PFSK-1 (cell line): ENCODE measurements around the gene DAGLA.

Experiments used
- FOXP2 ChIP-seq: optimal IDR thresholded peaks from 2 replicates; pipeline ENCODE3; 2011; ENCODE audit warnings: borderline replicate concordance, control low read depth, inconsistent platforms; ENCODE audit not compliant: insufficient read depth; ENCODE audit errors: extremely low read length, extremely low read depth
- POLR2AphosphoS5 ChIP-seq: IDR thresholded peaks from 2 replicates; pipeline ENCODE4 v1.6.1; 2012; ENCODE audit warnings: low read depth, mild to moderate bottlenecking, control low read depth, low read length, moderate library complexity
- SIN3A ChIP-seq: IDR thresholded peaks from 2 replicates; pipeline ENCODE4 v1.6.1; 2012; ENCODE audit warnings: mild to moderate bottlenecking, low read length, moderate library complexity, borderline replicate concordance; ENCODE audit not compliant: insufficient read depth
- TAF1 ChIP-seq: IDR thresholded peaks from 2 replicates; pipeline ENCODE4 v1.6.1; 2012; ENCODE audit warnings: low read length, control low read depth, borderline replicate concordance; ENCODE audit not compliant: insufficient read depth
- TF ChIP-seq, protein P1 (sequence below), 2 experiments: IDR thresholded peaks; 2 replicates each; pipeline versions ENCODE4 v1.6.1 to v1.8.0; 2011 to 2012; ENCODE audit warnings: low read depth in 2 of 2, low read length in 2 of 2, control low read depth in 1 of 2, inconsistent platforms in 1 of 2, mild to moderate bottlenecking in 1 of 2, moderate library complexity in 1 of 2; ENCODE audit not compliant: insufficient read depth in 1 of 2

DAGLA gene

GRCh38 chr11:61694602-61694939 lies 14.4 kb downstream of the DAGLA start:
- TF ChIP-seq FOXP2 (no peak), POLR2AphosphoS5 (no peak), SIN3A (no peak), TAF1 (no peak)
- TF ChIP-seq, protein P1, sequence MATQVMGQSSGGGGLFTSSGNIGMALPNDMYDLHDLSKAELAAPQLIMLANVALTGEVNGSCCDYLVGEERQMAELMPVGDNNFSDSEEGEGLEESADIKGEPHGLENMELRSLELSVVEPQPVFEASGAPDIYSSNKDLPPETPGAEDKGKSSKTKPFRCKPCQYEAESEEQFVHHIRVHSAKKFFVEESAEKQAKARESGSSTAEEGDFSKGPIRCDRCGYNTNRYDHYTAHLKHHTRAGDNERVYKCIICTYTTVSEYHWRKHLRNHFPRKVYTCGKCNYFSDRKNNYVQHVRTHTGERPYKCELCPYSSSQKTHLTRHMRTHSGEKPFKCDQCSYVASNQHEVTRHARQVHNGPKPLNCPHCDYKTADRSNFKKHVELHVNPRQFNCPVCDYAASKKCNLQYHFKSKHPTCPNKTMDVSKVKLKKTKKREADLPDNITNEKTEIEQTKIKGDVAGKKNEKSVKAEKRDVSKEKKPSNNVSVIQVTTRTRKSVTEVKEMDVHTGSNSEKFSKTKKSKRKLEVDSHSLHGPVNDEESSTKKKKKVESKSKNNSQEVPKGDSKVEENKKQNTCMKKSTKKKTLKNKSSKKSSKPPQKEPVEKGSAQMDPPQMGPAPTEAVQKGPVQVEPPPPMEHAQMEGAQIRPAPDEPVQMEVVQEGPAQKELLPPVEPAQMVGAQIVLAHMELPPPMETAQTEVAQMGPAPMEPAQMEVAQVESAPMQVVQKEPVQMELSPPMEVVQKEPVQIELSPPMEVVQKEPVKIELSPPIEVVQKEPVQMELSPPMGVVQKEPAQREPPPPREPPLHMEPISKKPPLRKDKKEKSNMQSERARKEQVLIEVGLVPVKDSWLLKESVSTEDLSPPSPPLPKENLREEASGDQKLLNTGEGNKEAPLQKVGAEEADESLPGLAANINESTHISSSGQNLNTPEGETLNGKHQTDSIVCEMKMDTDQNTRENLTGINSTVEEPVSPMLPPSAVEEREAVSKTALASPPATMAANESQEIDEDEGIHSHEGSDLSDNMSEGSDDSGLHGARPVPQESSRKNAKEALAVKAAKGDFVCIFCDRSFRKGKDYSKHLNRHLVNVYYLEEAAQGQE (IDR thresholded peaks at IDR 0.05; ENCODE audit: insufficient read depth in 1 of 2, low read depth in 2 of 2, low read length in 2 of 2), result no peak

DNA sequence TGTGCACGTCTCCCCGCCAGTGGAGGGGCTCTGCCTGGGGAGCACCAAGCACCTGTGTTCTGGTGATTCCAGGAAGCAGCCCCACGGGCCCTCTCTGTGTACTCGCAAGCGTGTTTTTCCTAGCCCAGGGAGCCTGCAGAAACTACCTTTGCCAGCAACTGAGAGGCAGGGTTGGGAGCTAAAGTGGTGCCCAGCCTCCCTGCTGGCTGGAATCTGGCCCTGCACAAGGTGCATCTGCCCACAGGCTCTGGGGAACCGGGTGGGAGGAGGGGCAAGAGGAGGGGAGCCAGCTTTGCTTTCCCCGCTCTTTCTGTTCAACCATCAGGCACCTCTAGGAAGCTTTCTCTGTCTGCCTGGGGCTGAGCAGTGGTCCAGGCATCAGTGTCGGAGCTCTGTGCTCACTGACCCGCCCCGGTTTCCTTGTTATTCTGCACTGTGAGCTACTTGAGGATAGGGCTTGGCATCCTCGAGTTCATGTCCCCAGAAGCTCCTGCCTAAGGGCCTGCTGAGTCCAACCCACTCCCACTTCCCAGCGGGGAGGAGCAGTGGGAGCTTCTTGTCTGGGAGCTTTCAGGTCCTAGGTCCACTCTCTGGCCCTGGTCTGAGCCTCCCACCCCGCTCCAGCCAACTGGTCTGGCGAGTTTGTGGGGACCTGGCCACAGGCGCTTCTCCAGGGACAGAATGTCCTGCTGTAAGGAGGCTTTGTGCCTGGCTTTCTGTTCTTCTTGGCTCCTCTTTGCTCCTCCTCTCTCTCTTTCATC lies 14.9 kb downstream of the DAGLA start:
- TF ChIP-seq SIN3A, result no peak
- TF ChIP-seq, protein P1 (IDR thresholded peaks at IDR 0.05; ENCODE audit: insufficient read depth in 1 of 2, low read depth in 2 of 2, low read length in 2 of 2), result no peak

DNA sequence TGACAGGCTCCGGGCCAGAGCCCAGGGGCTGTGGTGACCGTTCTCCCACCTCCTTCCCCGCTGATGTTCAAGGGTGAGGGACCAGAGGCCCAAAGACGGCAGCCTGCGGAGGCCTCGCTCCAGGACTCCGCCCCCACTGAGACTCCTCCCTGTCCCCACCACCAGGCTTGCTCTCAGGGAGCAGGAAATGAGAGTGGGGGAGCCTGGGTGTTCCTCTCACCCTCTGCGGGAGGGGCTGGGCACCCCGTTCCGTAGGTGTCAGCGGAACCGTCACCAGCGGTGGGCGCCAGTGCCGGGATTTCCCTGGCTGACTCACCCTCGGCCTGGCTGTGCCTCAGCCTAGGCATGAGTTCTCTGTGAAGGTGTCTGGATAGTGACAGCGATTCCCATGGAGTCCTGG lies 15.7 kb downstream of the DAGLA start:
- TF ChIP-seq, protein P1 (IDR thresholded peaks at IDR 0.05; ENCODE audit: insufficient read depth in 1 of 2, low read depth in 2 of 2, low read length in 2 of 2), result no peak
- TF ChIP-seq FOXP2 (no peak), POLR2AphosphoS5 (no peak), SIN3A (no peak), TAF1 (no peak)

DNA sequence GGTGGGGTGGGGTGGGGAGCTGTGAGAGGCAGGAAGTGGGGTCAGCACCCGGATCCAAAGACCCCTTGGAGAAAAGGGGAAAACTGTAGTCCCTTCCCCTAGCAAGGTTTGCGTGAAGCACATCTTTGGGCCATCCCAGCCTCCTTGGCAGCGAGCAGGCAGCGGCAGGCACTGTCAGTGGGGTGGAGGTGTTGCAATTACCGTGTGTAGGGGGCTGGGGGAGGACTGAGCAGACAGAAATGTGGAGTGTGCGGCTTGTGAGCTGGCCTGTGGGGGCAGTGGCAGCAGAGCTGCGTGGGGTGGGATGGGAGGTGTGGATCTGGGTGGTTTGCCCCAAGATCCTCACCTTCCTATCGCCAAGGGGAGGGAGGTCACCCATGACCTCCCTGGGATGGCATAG lies 16.4 kb downstream of the DAGLA start:
- TF ChIP-seq SIN3A (no peak), FOXP2 (no peak), TAF1 (no peak), POLR2AphosphoS5 (no peak)
- TF ChIP-seq, protein P1 (IDR thresholded peaks at IDR 0.05; ENCODE audit: insufficient read depth in 1 of 2, low read depth in 2 of 2, low read length in 2 of 2), result no peak

- TF ChIP-seq TAF1 (no peak), SIN3A (no peak), FOXP2 (no peak), POLR2AphosphoS5 (no peak)
- TF ChIP-seq, protein P1 (IDR thresholded peaks at IDR 0.05; ENCODE audit: insufficient read depth in 1 of 2, low read depth in 2 of 2, low read length in 2 of 2), result no peak
Measured at GRCh38 chr11:61697078-61697502, 16.9 kb downstream of the DAGLA start.
